ENCODE measurements around the gene GLB1L2. TPM values are rescaled to one million over a fixed set of nuclear protein-coding genes. Genes with fewer than 3 reads are reported as not detected.
A peak's percentile ranks its signal among the peaks of the same experiment; 100 is the strongest.

GLB1L2 gene
- total and polyA plus RNA-seq, 2 experiments from 2014 or later = 3.3 to 12.3 TPM

DNA sequence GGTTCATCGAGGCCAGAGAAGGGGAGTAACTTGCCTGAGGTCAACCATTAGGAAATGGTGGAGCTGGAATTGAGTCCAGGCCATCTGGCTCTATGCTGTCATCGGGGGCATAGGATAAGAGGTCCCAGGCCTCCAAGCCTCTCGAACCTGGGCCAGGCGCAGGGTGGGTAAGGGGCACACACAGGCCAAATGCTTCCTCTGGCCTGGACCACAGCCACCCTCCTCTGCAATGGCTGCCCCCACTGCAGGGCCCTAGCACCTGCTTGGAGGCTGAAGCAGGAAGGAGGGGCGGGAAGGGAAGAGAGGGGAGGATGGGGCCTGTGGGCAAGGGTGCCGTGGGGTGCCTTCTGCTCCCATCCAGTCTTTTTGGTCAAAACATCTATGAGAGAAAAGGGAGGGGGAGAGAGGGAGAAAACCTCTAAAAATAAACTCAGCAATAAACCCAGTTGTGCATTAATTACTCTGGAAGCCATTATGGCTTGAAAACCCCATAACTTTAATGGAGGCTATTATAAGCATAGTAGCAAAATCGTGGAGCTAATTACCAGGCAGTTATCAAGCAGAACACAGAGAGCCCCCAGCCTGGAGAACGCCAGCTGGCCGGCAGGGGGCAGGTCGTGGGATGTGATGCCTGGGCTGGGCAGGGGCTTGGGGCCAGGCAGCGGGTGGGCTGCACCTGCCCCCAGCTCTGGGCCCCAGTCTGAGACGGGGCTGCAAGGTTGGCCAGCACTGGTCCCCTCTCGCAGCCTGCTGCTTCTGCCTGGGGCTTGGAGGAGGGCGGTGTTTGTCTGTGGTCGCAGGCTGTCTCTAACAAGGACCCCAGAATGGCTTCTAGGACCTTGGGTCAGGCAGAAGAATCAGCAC lies 59.1 kb downstream of the GLB1L2 start:
- H3K27me3 ChIP-seq (ENCODE audit: insufficient read depth) = no peaks in the 10 kb centered on the region
- H3F3A ChIP-seq (replicated peaks; ENCODE audit: low read depth) = no peaks in the 10 kb centered on the region
- no peak overlapping the region for H3K4me2 ChIP-seq
- no peaks in the 10 kb centered on the region for H3K4me1 ChIP-seq (ENCODE audit: insufficient read depth)
- DNase-seq (ENCODE audit: low spot score) (no peak), ATAC-seq (peak; percentile 19; the same call in 1 of the 3 replicates)
- no peak overlapping the region for H3K4me3 ChIP-seq
- TF ChIP-seq, protein P1, sequence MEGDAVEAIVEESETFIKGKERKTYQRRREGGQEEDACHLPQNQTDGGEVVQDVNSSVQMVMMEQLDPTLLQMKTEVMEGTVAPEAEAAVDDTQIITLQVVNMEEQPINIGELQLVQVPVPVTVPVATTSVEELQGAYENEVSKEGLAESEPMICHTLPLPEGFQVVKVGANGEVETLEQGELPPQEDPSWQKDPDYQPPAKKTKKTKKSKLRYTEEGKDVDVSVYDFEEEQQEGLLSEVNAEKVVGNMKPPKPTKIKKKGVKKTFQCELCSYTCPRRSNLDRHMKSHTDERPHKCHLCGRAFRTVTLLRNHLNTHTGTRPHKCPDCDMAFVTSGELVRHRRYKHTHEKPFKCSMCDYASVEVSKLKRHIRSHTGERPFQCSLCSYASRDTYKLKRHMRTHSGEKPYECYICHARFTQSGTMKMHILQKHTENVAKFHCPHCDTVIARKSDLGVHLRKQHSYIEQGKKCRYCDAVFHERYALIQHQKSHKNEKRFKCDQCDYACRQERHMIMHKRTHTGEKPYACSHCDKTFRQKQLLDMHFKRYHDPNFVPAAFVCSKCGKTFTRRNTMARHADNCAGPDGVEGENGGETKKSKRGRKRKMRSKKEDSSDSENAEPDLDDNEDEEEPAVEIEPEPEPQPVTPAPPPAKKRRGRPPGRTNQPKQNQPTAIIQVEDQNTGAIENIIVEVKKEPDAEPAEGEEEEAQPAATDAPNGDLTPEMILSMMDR (conservative IDR thresholded peaks at IDR 0.05; ENCODE audit: low read depth in 2 of 2) = peak; percentile 35 to 45
- TF ChIP-seq EZH2 (IDR thresholded peaks at IDR 0.05; ENCODE audit: low read depth, unreplicated experiment) = no peak
- no peak overlapping the region for H3K27ac ChIP-seq (ENCODE audit: low read depth)
- no peaks in the 10 kb centered on the region for H3K36me3 ChIP-seq (ENCODE audit: insufficient read depth)
- Mint-ChIP-seq H3K9me3 (no peaks in the 10 kb centered on the region; the same call in 2 of the 3 replicates), H3K27me3 (ENCODE audit: insufficient read depth, low read depth, poor library complexity) (peaks cover 6% of the 10 kb centered on the region), H3K36me3 (ENCODE audit: low read depth) (peaks cover 20% of the 10 kb centered on the region), H3K4me1 (peaks cover 12% of the 10 kb centered on the region), H3K27ac (no peak overlapping the region), H3K4me3 (no peak overlapping the region)
- H2AFZ ChIP-seq = no peak overlapping the region
- peaks cover 23% of the 10 kb centered on the region for H4K20me1 ChIP-seq (replicated peaks; ENCODE audit: insufficient read depth)
- no peaks in the 10 kb centered on the region for H3K9me2 ChIP-seq (ENCODE audit: insufficient read depth)
- no peaks in the 10 kb centered on the region for H3K79me2 ChIP-seq (replicated peaks; ENCODE audit: insufficient read depth)

GRCh38 chr11:134391656-134392055 lies 59.9 kb downstream of the GLB1L2 start:
- Mint-ChIP-seq H3K4me1 (peaks cover 8% of the 10 kb centered on the region), H3K4me3 (no peak overlapping the region), H3K27me3 (ENCODE audit: insufficient read depth, low read depth, poor library complexity) (peaks cover 6% of the 10 kb centered on the region), H3K36me3 (ENCODE audit: low read depth) (peaks cover 20% of the 10 kb centered on the region), H3K27ac (no peak overlapping the region), H3K9me3 (no peaks in the 10 kb centered on the region; the same call in 2 of the 3 replicates)
- H3K27ac ChIP-seq (ENCODE audit: low read depth) = no peak overlapping the region
- no peak for DNase-seq (ENCODE audit: low spot score)
- ATAC-seq = no peak
- no peaks in the 10 kb centered on the region for H3K9me2 ChIP-seq (ENCODE audit: insufficient read depth)
- H2AFZ ChIP-seq = no peak overlapping the region
- no peak overlapping the region for H3K4me2 ChIP-seq
- no peaks in the 10 kb centered on the region for H3K79me2 ChIP-seq (replicated peaks; ENCODE audit: insufficient read depth)
- H3K36me3 ChIP-seq (ENCODE audit: insufficient read depth) = no peaks in the 10 kb centered on the region
- H3K4me1 ChIP-seq (ENCODE audit: insufficient read depth) = no peaks in the 10 kb centered on the region
- H4K20me1 ChIP-seq (replicated peaks; ENCODE audit: insufficient read depth) = peaks cover 28% of the 10 kb centered on the region
- H3K4me3 ChIP-seq = no peak overlapping the region
- no peaks in the 10 kb centered on the region for H3F3A ChIP-seq (replicated peaks; ENCODE audit: low read depth)
- H3K27me3 ChIP-seq (ENCODE audit: insufficient read depth) = no peaks in the 10 kb centered on the region
- TF ChIP-seq, protein P2, sequence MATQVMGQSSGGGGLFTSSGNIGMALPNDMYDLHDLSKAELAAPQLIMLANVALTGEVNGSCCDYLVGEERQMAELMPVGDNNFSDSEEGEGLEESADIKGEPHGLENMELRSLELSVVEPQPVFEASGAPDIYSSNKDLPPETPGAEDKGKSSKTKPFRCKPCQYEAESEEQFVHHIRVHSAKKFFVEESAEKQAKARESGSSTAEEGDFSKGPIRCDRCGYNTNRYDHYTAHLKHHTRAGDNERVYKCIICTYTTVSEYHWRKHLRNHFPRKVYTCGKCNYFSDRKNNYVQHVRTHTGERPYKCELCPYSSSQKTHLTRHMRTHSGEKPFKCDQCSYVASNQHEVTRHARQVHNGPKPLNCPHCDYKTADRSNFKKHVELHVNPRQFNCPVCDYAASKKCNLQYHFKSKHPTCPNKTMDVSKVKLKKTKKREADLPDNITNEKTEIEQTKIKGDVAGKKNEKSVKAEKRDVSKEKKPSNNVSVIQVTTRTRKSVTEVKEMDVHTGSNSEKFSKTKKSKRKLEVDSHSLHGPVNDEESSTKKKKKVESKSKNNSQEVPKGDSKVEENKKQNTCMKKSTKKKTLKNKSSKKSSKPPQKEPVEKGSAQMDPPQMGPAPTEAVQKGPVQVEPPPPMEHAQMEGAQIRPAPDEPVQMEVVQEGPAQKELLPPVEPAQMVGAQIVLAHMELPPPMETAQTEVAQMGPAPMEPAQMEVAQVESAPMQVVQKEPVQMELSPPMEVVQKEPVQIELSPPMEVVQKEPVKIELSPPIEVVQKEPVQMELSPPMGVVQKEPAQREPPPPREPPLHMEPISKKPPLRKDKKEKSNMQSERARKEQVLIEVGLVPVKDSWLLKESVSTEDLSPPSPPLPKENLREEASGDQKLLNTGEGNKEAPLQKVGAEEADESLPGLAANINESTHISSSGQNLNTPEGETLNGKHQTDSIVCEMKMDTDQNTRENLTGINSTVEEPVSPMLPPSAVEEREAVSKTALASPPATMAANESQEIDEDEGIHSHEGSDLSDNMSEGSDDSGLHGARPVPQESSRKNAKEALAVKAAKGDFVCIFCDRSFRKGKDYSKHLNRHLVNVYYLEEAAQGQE (IDR thresholded peaks at IDR 0.05; ENCODE audit: unreplicated experiment) = no peak
- TF ChIP-seq POLR2AphosphoS5 (IDR thresholded peaks at IDR 0.05; ENCODE audit: low read depth) = no peak
- no peak for TF ChIP-seq ZNF331 (CRISPR knock-in tag; IDR thresholded peaks at IDR 0.05; ENCODE audit: low read depth)
- no peak for TF ChIP-seq ZNF114 (CRISPR knock-in tag; IDR thresholded peaks at IDR 0.05)
- no peak for TF ChIP-seq EZH2 (IDR thresholded peaks at IDR 0.05; ENCODE audit: low read depth, unreplicated experiment)
- TF ChIP-seq, protein P1 (conservative IDR thresholded peaks at IDR 0.05; ENCODE audit: low read depth in 2 of 2) = no peak
- no peak for TF ChIP-seq JUNB (IDR thresholded peaks at IDR 0.05; ENCODE audit: unreplicated experiment)
- no peak for TF ChIP-seq EZH2phosphoT487 (IDR thresholded peaks at IDR 0.05; ENCODE audit: unreplicated experiment)

All from GM23338 (cell line).